ENCODE measurements around the gene KNCN.

KNCN gene

DNA sequence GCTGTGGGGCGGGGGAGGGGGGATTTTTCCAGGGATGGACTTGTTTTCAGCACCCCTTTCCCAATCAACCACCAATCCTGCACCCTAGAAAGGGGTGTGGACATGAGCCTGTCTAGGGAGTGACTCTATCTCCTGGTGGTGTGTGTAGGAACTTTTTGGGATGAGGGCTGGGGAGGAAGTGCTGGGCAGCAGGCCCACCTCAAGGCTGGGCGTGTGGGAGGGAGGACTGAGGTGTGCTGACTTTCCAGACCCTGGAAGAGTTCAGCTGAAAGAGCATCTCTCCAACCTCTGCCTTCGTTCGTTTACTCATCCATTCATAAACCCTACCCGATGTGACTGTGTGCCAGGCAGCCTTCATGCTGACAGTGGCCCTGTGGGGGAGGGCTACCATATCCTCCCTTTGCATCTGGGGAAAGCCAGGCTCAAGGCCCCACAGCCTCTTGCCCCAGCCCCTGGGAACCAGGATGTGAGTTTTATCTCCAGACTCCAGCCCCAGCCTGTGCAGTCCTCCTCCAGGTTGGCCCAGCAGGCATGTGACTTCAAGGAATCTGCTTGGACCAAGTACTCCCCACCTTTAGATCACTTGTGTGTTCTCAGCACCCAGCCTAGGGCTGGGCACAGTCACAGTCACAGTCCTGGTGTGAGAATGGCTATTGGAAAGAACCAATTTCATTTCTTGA is 6.7 kb downstream of the KNCN start:
- DNase-seq (ENCODE audit: low spot score) (no peak), FAIRE-seq (no peak)

DNA sequence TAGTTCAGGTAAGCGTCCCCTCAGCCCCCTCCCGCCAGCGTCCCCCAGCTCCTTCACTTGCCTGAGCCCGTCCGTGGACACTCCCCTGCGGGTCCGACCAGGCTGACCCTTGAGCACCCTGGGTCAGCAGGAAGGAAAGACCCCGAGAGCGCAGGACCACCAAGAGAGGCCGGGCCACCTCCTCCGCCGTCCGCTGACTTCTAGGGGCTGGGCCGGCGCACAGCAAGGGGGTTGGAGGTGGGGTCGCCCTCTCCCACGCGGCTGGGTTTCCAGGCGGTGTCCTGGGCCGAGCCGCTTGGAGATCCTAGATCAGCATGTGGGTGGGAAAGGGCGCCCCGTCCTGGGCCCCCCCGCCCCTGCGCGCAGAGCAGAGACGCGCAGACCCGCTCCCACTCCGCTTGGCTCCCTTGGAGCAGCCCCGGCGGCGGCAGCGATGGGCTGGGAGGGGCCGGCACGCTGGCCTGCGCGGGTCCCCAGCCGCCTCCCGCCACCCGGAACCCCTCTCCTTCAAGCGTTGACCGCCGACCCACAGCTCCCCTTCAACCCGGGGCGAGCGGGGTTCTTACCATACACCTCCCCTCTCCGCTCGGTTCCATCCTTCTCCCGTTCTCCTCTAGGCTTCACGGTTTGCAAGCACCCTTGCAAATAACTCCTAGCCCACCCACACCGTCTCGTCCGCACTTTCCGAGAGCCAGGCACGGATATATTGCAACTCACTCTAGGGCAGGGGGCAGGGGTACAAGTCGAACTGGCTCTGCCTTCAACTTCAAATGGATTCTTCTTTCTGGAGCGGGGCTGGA is 7.5 kb downstream of the KNCN start:
- FAIRE-seq (no peak), DNase-seq (ENCODE audit: low spot score) (no peak)

DNA sequence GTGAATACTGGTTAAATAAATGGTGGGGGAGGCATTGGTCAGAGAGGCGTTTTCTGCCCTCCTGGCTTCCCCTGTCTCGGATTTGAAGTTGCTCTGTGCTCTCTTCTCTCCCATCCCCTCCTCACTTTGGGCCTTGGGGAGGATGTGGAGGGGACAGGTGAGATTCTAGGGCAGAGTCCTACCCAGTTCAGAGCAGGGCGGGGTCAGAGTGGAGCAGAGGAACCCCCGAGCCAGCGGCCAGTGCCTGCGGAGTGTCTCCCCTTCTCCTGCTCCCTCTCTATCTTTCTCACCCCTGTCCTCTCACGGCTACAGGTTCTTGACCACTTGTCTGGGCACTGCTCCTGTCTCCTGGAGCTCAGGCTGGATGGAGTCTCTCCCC is 8.1 kb downstream of the KNCN start:
- DNase-seq (ENCODE audit: low spot score) (no peak), FAIRE-seq (no peak)

DNA sequence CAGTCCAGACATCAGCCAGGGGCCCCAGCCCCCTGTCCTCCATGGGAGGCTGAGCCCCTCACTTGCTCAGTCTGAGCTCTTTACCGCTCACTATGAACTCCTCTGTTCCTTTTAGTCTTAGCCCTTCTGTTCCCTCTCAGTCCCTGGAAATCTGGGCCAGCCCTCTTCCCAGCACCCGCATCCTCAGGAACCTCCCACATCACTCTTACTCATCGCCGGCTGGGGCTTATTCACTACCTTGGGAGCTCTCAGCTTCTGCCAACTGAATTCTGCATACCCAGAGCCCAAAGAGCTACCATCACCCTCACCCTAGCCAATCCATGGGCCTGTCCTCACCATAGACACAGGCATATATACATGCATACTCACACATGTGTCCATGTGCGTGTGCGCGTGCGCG is 11.5 kb downstream of the KNCN start:
- DNase-seq (ENCODE audit: low spot score) (peak; percentile 59), FAIRE-seq (no peak)

DNA sequence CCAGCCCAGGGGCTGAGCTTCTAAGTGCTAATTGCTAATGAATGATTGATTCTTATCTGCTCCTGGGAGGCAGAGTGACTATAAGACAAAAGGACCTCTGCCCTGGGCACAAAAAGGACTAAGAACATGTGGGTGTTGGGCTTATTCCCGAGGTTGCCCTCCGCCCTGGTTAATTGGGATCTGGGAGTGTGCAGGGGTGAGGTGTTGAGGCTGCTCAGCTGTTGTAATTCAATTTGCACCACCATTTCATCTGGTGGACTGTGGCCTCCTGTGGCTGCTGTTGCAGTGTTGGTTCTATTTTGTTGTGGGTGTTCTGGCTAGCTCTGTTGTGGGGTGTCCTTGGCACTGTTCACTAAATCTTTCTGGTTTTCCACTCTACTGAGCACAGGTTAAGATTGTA is 13.3 kb downstream of the KNCN start:
- no peak for FAIRE-seq

DNA sequence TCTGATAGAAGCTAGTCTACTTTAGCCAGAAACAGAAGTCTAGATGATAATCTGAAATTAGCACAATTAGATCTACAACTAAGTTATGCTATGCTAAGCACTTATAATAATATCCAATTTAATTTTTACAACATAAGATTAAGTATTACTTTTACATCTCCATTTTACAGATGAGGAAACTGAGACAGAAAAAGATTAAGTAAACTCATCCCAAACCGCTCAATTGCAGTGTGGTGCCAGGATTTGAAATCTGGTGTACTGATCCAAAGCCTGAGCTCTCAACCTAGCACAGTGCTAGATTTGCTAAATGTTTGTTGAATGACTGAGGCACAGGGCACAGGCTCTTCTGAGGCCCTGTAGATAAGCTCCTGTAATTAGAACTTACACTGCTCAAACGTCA is 13.8 kb downstream of the KNCN start:
- FAIRE-seq (no peak), DNase-seq (ENCODE audit: low spot score) (no peak)

More for the DNA sequence above, 13.3 kb downstream of the KNCN start:
- no peak for DNase-seq (ENCODE audit: low spot score)

DNA sequence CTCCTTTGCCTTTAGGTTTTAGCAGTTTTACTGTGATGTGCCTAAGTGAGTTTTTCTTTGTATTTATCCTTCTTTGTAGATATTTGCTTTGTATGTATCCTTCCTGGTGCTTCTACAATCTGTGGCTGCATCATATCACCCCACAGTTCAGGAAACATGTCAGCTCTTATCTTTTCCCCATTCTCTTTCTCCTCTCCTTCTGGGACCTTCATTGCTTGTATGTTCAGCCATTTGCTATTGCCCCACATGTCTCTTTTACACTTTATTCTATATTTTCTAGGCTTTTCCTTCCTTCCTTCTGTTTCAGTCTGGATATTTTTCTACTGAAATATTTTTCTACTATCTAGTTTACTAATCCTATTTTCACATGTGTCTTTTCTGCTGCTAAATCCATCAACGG is 14.9 kb downstream of the KNCN start:
- DNase-seq (ENCODE audit: low spot score) (no peak), FAIRE-seq (no peak)

DNA sequence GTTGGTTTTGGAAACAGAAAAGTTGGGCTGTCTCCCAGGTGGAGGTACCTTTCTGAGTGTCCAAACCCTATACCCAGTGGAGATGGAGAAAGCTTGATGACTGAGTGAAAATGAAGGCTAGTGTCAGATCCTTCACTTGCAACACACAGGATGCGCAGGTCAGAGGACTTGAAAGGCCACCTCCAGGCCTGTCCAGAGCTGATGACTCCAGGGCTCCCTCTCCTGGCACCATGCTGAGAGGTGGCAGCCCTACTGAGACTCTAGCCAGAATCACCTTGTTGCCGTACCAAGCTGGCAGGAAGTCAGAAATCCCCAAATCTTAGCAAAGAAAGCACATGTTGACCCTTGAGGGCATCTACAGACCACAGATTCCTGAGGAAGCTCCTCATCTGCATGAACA is 16.4 kb downstream of the KNCN start:
- DNase-seq (ENCODE audit: low spot score) (peak; percentile 57), FAIRE-seq (no peak)

DNA sequence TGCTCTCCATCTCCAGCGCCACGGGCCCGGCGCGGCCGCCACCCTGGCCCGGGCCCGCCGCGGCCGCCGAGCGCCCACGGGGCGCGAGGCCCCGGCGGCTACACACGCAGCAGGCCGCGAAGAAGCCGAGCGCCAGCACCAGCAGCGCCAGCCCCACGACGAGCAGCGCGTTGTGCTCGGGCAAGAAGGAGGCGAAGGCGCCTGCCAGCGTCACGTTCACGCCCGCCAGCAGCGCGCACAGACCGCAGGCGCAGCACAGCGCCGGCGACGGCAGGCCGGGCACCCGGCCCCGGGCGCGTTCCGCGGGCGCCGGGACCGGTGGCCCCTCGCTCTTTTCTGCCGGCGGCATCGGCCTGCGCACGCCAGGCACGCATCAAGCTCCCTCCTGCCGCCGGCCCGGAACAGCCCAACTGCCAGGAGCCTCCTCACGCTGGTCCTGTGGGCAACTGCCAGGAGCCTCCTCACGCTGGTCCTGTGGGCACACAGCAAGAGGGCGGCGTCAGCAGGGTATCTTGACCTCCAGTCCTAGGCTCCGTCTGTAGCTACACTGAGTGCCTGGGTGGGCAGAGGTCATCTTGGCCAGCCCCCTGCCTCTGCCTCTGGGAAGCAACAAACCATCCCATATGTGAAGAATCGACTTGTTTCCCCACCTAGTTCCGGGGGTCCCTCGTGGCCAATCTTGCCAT is 18.1 kb downstream of the KNCN start:
- no peak for DNase-seq (ENCODE audit: low spot score)
- FAIRE-seq, result no peak

DNA sequence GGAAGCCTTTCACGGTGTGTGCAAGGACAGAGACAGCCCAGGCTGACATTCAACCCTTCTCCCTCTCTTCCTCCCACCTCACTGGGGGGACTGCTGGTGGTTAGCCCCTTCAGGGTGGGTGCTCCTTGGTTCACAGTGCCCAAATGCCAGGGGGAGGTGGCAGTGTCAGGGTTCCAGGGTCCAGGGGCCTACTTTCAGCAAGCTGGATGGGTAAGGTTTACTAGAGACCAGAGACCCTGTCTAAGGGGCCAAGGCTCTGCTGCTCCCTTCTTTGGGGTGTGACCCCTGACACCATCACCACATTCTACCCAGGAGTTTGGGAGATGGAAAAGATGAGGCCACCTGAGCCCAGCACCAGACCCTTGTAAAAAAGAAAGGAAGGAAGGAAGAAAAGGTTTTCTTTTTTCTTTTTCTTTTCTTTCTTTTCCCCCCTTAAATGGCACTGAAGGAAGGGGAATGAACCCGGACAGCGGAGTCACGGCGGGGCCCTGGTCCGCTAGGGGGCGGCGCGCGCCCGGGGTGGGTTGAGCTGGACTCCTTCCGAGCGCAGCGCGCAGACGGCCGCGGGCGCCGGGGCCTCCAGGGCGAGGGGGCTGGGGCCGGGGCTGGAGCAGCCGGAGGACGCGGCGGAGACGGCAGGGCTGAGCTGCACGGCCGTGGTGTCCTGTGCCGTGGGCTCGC is 18.8 kb downstream of the KNCN start:
- FAIRE-seq (no peak), DNase-seq (ENCODE audit: low spot score) (no peak)

DNA sequence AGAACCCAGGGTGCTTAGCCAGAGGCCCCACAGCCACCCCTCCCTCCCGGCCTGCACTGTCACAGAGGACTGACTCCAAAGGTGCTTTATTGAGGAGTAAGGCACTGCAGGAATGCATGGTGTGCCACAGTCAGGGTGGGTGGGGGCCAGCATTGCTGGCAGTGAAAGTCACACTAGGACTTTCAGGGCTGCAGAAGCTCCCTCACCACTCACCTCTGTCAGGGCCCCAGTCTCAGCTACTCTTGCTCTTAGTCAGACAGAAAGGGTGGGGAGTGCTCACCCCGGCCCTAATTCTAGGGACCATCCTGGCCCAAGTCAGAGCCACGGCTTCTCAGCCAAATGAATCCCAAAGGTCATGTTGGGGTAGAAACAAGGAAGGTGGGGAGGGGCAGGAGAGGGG is 19.4 kb downstream of the KNCN start:
- FAIRE-seq, result no peak
- DNase-seq (ENCODE audit: low spot score), result no peak

DNA sequence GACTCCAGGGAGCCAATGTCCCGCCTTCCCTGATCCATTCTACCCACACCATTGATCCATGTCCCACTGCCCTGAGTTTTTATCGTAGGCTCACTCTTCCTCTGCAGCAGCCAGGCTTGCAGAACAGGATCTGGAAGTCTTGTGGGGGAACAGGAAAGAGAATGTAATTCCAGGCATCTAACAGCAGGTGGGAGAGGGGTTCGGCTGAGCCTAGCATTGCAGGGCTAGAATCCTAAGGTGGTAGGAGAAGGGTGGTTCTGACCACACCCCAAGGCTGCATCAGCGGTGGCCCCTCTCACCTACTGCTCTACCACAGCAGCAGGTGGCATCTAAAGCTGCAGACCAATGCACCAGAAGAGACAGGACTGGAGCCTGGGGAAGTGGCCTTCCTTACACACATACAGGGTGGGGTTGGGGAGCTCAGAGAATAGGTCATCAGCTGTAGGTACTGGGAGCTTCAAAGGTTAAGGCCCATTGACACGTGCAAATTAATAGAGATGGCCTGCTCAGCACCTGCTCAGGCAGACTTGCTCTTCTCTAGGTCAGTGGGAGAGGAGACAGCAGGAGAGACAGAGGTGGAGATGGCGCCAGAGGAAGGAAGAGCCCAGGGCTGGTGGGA is 20.5 kb downstream of the KNCN start:
- no peak for FAIRE-seq
- DNase-seq (ENCODE audit: low spot score), result no peak

DNA sequence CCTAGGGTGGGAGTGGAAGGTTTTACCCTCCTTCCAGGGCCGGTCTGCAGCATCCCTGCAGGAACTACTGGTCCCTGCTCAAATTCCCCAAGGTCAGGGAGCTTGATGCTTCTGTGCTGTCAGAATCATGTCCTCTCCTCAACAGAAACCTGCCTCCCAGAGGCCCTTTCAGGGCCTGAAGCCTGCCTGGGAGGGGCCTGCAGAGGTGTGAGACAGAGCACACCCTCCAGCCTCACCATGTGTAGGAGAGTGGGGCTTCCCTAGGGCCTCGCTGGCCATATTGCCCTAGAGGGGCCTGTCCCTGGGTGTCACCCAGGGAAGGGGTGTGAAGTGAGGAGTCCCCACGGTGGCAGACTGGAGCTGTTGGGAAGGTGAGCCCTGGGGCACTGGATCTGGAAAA is 21.1 kb downstream of the KNCN start:
- no peak for FAIRE-seq
- no peak for DNase-seq (ENCODE audit: low spot score)

DNA sequence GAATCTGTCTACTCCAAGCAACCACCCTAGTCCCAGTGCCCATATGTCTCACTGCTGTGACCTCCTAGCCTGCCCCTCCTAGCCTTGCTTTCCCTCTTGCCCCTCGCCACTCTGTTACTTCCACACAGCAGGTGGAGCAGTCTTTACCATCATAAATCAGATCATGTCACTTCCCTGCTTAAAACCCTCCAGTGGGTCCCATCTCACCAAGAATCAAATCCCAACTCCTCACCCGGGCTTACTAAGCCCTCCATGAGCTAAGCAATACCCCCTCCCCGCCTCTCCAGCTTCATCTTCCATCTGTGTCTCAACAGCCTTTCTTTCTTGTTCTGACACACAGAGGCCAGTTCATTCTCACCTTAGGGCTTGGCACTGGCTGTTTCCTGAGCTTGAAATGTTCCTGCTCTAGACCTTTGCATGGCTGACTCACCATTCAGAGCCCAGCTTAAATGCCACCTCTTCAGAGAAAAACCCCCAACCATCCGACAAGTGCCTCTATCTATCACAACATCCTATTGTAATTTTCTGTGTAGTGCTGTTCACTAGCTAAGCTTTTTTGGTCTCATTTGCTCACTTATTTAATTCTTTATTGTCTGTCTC is 22.3 kb downstream of the KNCN start:
- DNase-seq (ENCODE audit: low spot score), result no peak
- FAIRE-seq, result no peak

DNA sequence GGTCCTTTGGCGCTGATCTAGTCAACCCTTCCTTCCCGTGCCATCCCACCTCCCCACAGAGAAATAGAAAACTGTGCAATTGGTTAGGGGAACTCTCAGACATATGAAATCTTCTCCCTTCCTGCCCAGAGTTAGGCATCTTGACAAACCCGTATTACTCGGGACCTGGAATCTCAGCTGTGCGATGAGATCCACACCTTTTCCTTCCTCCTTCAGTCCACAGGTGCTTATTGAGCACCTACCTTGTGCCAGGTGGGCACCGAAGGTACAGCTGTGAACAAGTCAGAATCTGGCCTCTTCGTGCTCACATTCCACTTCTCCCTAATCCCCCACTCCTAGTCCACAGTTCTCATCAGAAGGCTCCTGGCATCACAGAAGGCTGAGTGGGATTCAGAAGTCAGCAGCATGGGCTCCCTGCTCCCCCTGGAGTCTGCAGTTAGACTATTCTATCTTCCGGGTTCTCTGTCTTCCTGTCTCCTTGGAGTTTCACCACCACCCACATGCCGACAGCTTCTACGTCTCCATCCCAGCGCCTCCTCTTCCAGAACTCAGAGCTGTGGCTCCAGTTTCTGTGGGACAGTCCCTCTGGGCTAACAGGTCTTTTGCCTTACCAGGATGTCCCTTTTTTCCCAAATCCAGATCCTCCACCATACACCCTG is 23.0 kb downstream of the KNCN start:
- no peak for DNase-seq (ENCODE audit: low spot score)

DNA sequence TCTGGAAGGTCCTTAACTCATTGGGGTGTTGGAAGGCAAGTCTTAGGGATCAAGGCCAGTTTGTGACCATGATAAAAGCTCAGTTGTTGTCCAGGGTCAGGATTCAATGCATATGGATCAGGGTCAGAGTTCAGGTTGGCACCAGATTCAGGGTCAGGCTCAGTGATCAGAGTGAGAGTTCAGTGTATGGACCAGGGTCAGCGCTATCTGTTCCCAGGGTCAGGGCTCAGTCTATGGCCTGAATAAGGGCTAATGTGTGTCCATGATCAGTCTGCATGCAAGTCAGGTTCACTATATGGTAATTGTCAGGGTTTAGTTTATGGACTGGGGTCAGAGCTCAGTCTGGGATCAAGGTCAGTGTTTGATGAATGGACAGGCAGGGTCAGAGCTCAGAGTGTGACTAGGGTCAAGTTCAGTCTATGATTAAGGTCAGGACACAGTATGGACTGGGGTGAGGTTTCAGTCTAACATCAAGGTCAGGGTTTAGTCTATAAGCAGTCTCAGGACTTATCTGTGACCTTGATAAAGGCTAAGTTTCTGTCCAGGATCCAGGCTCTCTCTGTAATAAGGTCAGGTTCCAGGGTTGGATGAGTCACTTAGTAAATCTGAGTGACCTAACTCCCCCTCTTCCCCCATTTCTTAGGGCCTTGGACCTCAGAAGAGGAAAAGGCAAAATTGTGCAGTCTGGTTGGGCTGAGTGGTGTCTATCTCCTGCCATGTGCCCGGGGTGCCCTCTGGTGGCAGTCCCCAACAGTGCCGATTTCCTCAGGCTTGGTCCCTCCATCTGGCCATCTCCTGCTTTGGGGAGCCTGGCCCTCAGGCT is 23.8 kb downstream of the KNCN start:
- FAIRE-seq (peak; percentile 17), DNase-seq (ENCODE audit: low spot score) (peak; percentile 86)

More for the DNA sequence above, 23.0 kb downstream of the KNCN start:
- FAIRE-seq, result no peak

DNA sequence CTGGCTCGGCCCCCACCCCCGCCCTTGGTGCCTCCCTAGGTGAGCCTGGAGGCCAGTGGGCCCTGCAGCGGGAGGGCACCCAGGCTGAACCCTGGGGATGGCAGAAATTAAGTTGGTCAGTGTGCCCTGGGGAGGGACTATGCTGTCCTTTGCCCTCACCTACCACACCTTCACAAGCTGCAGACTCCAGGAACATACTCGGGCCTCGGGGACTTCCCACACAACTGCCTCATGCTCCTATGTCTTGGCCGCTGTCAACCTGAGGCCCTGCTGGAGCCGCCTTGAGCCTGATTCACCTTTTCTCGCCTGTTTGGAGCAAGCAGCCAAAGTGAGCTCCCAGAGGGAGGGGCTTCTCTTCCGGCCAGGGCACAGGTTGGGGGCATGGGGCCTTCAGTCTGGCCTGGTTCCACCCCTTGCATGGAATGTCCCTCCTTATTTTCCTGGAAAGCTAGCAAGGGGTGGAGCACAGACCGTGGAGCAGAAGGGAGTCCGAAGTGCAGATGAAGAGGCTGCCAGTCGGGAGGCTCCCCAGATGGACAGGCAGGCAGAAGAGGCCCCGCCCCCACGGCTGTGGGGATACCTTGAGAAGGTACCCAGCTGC is 24.7 kb downstream of the KNCN start:
- no peak for FAIRE-seq
- no peak for DNase-seq (ENCODE audit: low spot score)

DNA sequence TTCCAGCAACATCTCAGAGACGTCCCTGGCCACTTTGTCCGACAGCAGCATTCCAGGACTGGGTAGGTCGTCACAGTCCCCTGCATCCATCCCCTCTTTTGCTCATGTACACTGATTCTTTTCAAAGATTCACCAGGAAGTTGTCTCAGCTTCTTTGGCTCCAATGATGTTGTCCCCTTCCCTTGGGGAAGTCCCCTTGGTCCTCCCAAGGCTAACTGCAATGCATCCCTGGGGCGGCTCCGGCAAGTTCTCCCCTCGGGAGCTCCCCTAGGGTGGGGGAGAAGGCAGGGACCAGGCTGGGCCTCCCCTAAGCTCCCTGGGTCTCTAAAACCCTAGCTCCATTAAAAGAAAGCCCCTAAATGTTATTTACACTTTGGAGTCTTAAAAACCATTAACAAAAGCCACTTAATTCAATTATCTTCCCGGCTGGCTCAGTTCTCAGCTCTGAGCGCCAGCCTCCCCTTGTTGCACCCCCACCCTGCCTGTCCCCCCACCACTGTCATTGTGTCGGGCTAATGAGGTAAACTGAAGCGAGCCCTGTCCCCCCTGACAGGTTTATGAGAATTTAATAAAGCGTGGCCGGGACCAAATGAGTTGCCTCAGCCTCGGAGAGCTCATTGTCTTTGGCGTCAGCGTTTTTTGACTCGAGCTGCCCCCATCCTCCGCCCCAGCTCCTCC is 25.3 kb downstream of the KNCN start:
- no peak for DNase-seq (ENCODE audit: low spot score)

More for the DNA sequence above, 25.3 kb downstream of the KNCN start:
- FAIRE-seq, result no peak
